ENCODE results near the gene TMEM123. TPM values are rescaled to one million over a fixed set of nuclear protein-coding genes. Genes with fewer than 3 reads are reported as not detected.

The TMEM123 gene
- total and polyA plus RNA-seq, 2 of the 13 experiments (the other 11 are each of a cell fraction or from before 2014, with no cell fraction given): 365 to 2,761 TPM

- H3K36me3 ChIP-seq (replicated peaks in 1 of 2; ENCODE audit: control insufficient read depth in 1 of 2, insufficient read depth in 2 of 2, low read length in 2 of 2): peaks cover 12 to 39% of the 10 kb centered on the region in 2 experiments
Observed at GRCh38 chr11:102395720-102396393, 56.7 kb downstream of the TMEM123 start.

GRCh38 chr11:102393272-102393730, 59.3 kb downstream of the TMEM123 start:
- Histone ChIP-seq H3K79me2 (ENCODE audit: insufficient read depth, low read length) (peaks cover 2% of the 10 kb centered on the region), H3K4me1 (ENCODE audit: insufficient read depth, low read length) (no peaks in the 10 kb centered on the region; the same call in 1 of the 2 replicates), H3K27me3 (ENCODE audit: control insufficient read depth in 1 of 2, insufficient read depth in 2 of 2, low read length in 2 of 2) (no peaks in the 10 kb centered on the region), H2AFZ (ENCODE audit: low read length) (no peak overlapping the region), H3K9me3 (ENCODE audit: low read length) (no peaks in the 10 kb centered on the region), H3K27ac (ENCODE audit: extremely low read length, insufficient read depth, low read length) (peak overlapping the region; percentile 9), H3K4me3 (replicated peaks in 1 of 3; ENCODE audit: insufficient read depth in 1 of 3, low read depth in 2 of 3, low read length in 3 of 3) (no peak overlapping the region), H3K9ac (ENCODE audit: insufficient read depth, low read depth, low read length) (no peak overlapping the region), H3K36me3 (replicated peaks in 1 of 2; ENCODE audit: control insufficient read depth in 1 of 2, insufficient read depth in 2 of 2, low read length in 2 of 2) (peaks cover 3 to 17% of the 10 kb centered on the region in 2 experiments; a peak in 4 of 5 replicates), H3K4me2 (ENCODE audit: low read depth, low read length) (no peak overlapping the region), H4K20me1 (ENCODE audit: insufficient read depth, low read length) (peaks cover 8% of the 10 kb centered on the region)
- BruUV-seq (replicated peaks): no TSS peak
- DNase-seq (ENCODE audit: low spot score): peak; percentile 31
- intact Hi-C loops (cut with micrococcal nuclease; ENCODE audit: unreplicated experiment) (loop anchor here (5.0 kb wide), 2 partner anchors 46 to 59 kb away; partner anchors contain the start of genes BIRC2 and TMEM123), in situ Hi-C loops (cut with HindIII; ENCODE audit: extremely low pct_ligation_motif_present, low pct_unique_long_range_greater_than_20kb) (no loop called here)
- ChIA-PET CTCF (ENCODE audit: low intra/inter-chr PET ratio, low total read pairs) (no interaction called here), POLR2A (no interaction called here)
- 83% methylated on average over 1 of the region's 2 CpGs for WGBS (ENCODE audit: low lambda C conversion rate)
- peak; percentile 63 for ATAC-seq
- no peak for FAIRE-seq
- TF ChIP-seq BORCS8-MEF2B (CRISPR knock-in tag; IDR thresholded peaks at IDR 0.05) (0 out of 2 replicates have a peak, but pooled peaks have one; percentile 33), KLF9 (CRISPR knock-in tag; IDR thresholded peaks at IDR 0.05; ENCODE audit: low read depth) (no peak), ZSCAN31 (CRISPR knock-in tag; IDR thresholded peaks at IDR 0.05; ENCODE audit: low read depth) (no peak), GABPA (IDR thresholded peaks at IDR 0.05; ENCODE audit: low read depth, low read length) (no peak), GABPA (CRISPR knock-in tag; IDR thresholded peaks at IDR 0.05; ENCODE audit: low read depth) (no peak), PRDM4 (CRISPR knock-in tag; IDR thresholded peaks at IDR 0.05; ENCODE audit: borderline replicate concordance) (no peak), ZNF788 (CRISPR knock-in tag; IDR thresholded peaks at IDR 0.05; ENCODE audit: borderline replicate concordance) (peak; percentile 41; the same call in 1 of the 2 replicates), ZNF382 (CRISPR knock-in tag; IDR thresholded peaks at IDR 0.05; ENCODE audit: borderline replicate concordance) (no peak)

More at GRCh38 chr11:102395720-102396393, 56.7 kb downstream of the TMEM123 start:
- H3K4me2 ChIP-seq (ENCODE audit: low read depth, low read length): no peak overlapping the region
- no peaks in the 10 kb centered on the region; the same call in 1 of the 2 replicates for H3K4me1 ChIP-seq (ENCODE audit: insufficient read depth, low read length)
- H3K27ac ChIP-seq (ENCODE audit: extremely low read length, insufficient read depth, low read length): no peak overlapping the region
- no peak overlapping the region for H2AFZ ChIP-seq (ENCODE audit: low read length)
- H3K4me3 ChIP-seq (replicated peaks in 1 of 3; ENCODE audit: insufficient read depth in 1 of 3, low read depth in 2 of 3, low read length in 3 of 3): no peak overlapping the region
- no peak for ATAC-seq
- no peaks in the 10 kb centered on the region for H3K9me3 ChIP-seq (ENCODE audit: low read length)
- intact Hi-C loops (cut with micrococcal nuclease; ENCODE audit: unreplicated experiment) (no loop called here), in situ Hi-C loops (cut with HindIII; ENCODE audit: extremely low pct_ligation_motif_present, low pct_unique_long_range_greater_than_20kb) (no loop called here)
- peaks cover 13% of the 10 kb centered on the region for H4K20me1 ChIP-seq (ENCODE audit: insufficient read depth, low read length)
- DNase-seq (ENCODE audit: low spot score): no peak
- no peak overlapping the region for H3K9ac ChIP-seq (ENCODE audit: insufficient read depth, low read depth, low read length)
- no peaks in the 10 kb centered on the region for H3K27me3 ChIP-seq (ENCODE audit: control insufficient read depth in 1 of 2, insufficient read depth in 2 of 2, low read length in 2 of 2)
- 95% methylated on average over 6 of the region's 6 CpGs for WGBS (ENCODE audit: low lambda C conversion rate)
- CTCF ChIA-PET (ENCODE audit: low intra/inter-chr PET ratio, low total read pairs): no interaction called here
- POLR2A ChIA-PET: no interaction called here
- no TSS peak for BruUV-seq (replicated peaks)
- no peak for FAIRE-seq
- H3K79me2 ChIP-seq (ENCODE audit: insufficient read depth, low read length): peaks cover 4% of the 10 kb centered on the region
- TF ChIP-seq LCORL (IDR thresholded peaks at IDR 0.05) (no peak), LCORL (CRISPR knock-in tag; IDR thresholded peaks at IDR 0.05) (no peak), MAF1 (CRISPR knock-in tag; IDR thresholded peaks at IDR 0.05; ENCODE audit: borderline replicate concordance) (no peak), ZNF33A (CRISPR knock-in tag; IDR thresholded peaks at IDR 0.05; ENCODE audit: borderline replicate concordance) (no peak), ZNF720 (CRISPR knock-in tag; IDR thresholded peaks at IDR 0.05) (no peak), AGO2 (optimal IDR thresholded peaks at IDR 0.05; ENCODE audit: low read depth, low read length) (peak; percentile 30), POLR2AphosphoS2 (IDR thresholded peaks at IDR 0.05; ENCODE audit: low read depth, low read length) (0 out of 2 replicates have a peak, but pooled peaks have one; percentile 35), ZNF121 (CRISPR knock-in tag; IDR thresholded peaks at IDR 0.05) (peak; percentile 68), SP140L (CRISPR knock-in tag; IDR thresholded peaks at IDR 0.05; ENCODE audit: borderline replicate concordance) (no peak), FOXK2 (IDR thresholded peaks at IDR 0.05) (no peak), CENPBD1 (CRISPR knock-in tag; IDR thresholded peaks at IDR 0.05; ENCODE audit: borderline replicate concordance, low read depth) (no peak), ZBTB42 (CRISPR knock-in tag; IDR thresholded peaks at IDR 0.05) (no peak), RBM22 (optimal IDR thresholded peaks at IDR 0.05; ENCODE audit: low read length) (peak; percentile 93), POLR2G (IDR thresholded peaks at IDR 0.05; ENCODE audit: low read depth, low read length) (peak; percentile 56), TCF12 (IDR thresholded peaks at IDR 0.05) (no peak), TCF12 (CRISPR knock-in tag; IDR thresholded peaks at IDR 0.05) (no peak)

All from HepG2 (cell line).